PC-9 (cell line): ENCODE data around the gene TNN. TPM values are rescaled to one million over a fixed set of nuclear protein-coding genes. Genes with fewer than 3 reads are reported as not detected.

ENCODE experiments used
- BruUV-seq: library from RNA; stranded (reverse); fragments of 400-500 nt; replicated peaks from 2 replicates; lab custom pipeline; 2021; lab: Mats Ljungman, UMichigan
- CTCF ChIA-PET: fragments of 300-600 bp; sonication (Branson Sonifier 250); formaldehyde crosslinking; loops from one replicate; lab custom pipeline; 2022; ENCODE audit warnings: antibody characterized with exemption; lab: Charles Lee
- POLR2A ChIA-PET: fragments of 300-600 bp; sonication (Branson Sonifier 250); formaldehyde crosslinking; loops from one replicate; lab custom pipeline; 2022; ENCODE audit warnings: antibody characterized with exemption; ENCODE audit not compliant: unreplicated experiment; lab: Charles Lee
- DNase-seq, 2 experiments: peaks; one replicate each; pipeline versions ENCODE4 v3.0.0 to v3.0.0-alpha.2; 2015 to 2022; ENCODE audit warnings: mixed read lengths in 1 of 2
- H2AFZ ChIP-seq: fragments of 200-600 bp; sonication (generic); 2 replicates; pipeline ENCODE4 v1.8.1; 2017; ENCODE audit warnings: antibody characterized with exemption
- H3F3A ChIP-seq: fragments of 200-600 bp; sonication (generic); 2 replicates; pipeline ENCODE4 v1.8.1; 2017; ENCODE audit warnings: antibody characterized with exemption, mild to moderate bottlenecking, low read depth; ENCODE audit not compliant: insufficient read depth
- H3K27ac ChIP-seq: fragments of 200-600 bp; sonication (generic); 2 replicates; pipeline ENCODE4 v1.6.1; 2016; ENCODE audit warnings: mixed run types
- H3K27me3 ChIP-seq: fragments of 200-600 bp; sonication (generic); 2 replicates; pipeline ENCODE4 v1.6.1; 2016; ENCODE audit warnings: low read depth, mixed run types; ENCODE audit not compliant: insufficient read depth
- H3K36me3 ChIP-seq: fragments of 200-600 bp; sonication (generic); 2 replicates; pipeline ENCODE4 v1.6.1; 2016; ENCODE audit warnings: low read depth, mixed run types
- H3K4me1 ChIP-seq: fragments of 200-600 bp; sonication (generic); replicated peaks from 2 replicates; pipeline ENCODE4 v1.6.1; 2016; ENCODE audit warnings: mixed run types; ENCODE audit not compliant: insufficient read depth
- H3K4me2 ChIP-seq: fragments of 200-600 bp; sonication (generic); 2 replicates; pipeline ENCODE4 v1.6.1; 2017; ENCODE audit warnings: mixed run types
- H3K4me3 ChIP-seq: fragments of 200-600 bp; sonication (generic); 2 replicates; pipeline ENCODE4 v1.6.1; 2016; ENCODE audit warnings: mixed run types
- H3K79me2 ChIP-seq: fragments of 200-600 bp; sonication (generic); 2 replicates; pipeline ENCODE4 v1.6.1; 2017; ENCODE audit warnings: low read depth, mixed run types
- H3K9me2 ChIP-seq: fragments of 200-600 bp; sonication (generic); 2 replicates; pipeline ENCODE4 v1.8.1; 2017; ENCODE audit warnings: mild to moderate bottlenecking; ENCODE audit not compliant: insufficient read depth
- H3K9me3 ChIP-seq: fragments of 200-600 bp; sonication (generic); 2 replicates; pipeline ENCODE4 v1.8.1; 2016; ENCODE audit warnings: low read depth; ENCODE audit not compliant: insufficient read depth
- H4K20me1 ChIP-seq: fragments of 200-600 bp; sonication (generic); 2 replicates; pipeline ENCODE4 v1.8.1; 2017; ENCODE audit not compliant: insufficient read depth
- CTCF ChIP-seq: fragments of 200-600 bp; sonication (generic); conservative IDR thresholded peaks from 2 replicates; pipeline ENCODE4 v1.6.1; 2017; ENCODE audit warnings: mixed run types, antibody characterized with exemption, mild to moderate bottlenecking, moderate library complexity
- EZH2 ChIP-seq: fragments of 200-600 bp; sonication (generic); IDR thresholded peaks from 2 replicates; pipeline ENCODE4 v1.8.0; 2017; ENCODE audit warnings: antibody characterized with exemption, low read depth
- intact Hi-C: fragments of 100-400 bp; cut with micrococcal nuclease; formaldehyde crosslinking; loops from one replicate; pipeline ENCODE4 v1.10.0; 2022; ENCODE audit not compliant: unreplicated experiment
- total RNA-seq: library from RNA; stranded (reverse); gene quantifications from 2 replicates; pipeline ENCODE4 v1.2.3, GENCODE V29; 2021

Gene TNN
- total RNA-seq, 1 experiment from 2014 or later = not detected

GRCh38 chr1:175164751-175165150 lies 97.1 kb downstream of the TNN start:
- Histone ChIP-seq H3K9me3 (no peaks in the 10 kb centered on the region), H3K27me3 (no peaks in the 10 kb centered on the region), H3K9me2 (no peaks in the 10 kb centered on the region), H3K4me3 (no peak overlapping the region), H2AFZ (no peak overlapping the region), H3K4me1 (peaks cover 9% of the 10 kb centered on the region), H4K20me1 (no peaks in the 10 kb centered on the region), H3K4me2 (no peak overlapping the region), H3K27ac (no peak overlapping the region), H3K79me2 (no peaks in the 10 kb centered on the region), H3K36me3 (no peaks in the 10 kb centered on the region), H3F3A (peaks cover 10% of the 10 kb centered on the region; the same call in 1 of the 2 replicates)
- CTCF ChIA-PET = no interaction called here
- no peak for DNase-seq
- BruUV-seq = no TSS peak
- POLR2A ChIA-PET = no interaction called here
- intact Hi-C loops = no loop called here
- TF ChIP-seq CTCF (no peak), EZH2 (no peak)

GRCh38 chr1:175166746-175167145 lies 99.1 kb downstream of the TNN start:
- TF ChIP-seq EZH2 = no peak
- TF ChIP-seq CTCF = no peak
- DNase-seq = no peak
- CTCF ChIA-PET = no interaction called here

GRCh38 chr1:175167861-175168260 lies 100.2 kb downstream of the TNN start:
- Histone ChIP-seq H3K79me2 (no peaks in the 10 kb centered on the region), H3K27me3 (no peaks in the 10 kb centered on the region), H4K20me1 (no peaks in the 10 kb centered on the region), H3K9me3 (no peaks in the 10 kb centered on the region), H3K4me1 (peaks cover 14% of the 10 kb centered on the region), H3K9me2 (no peaks in the 10 kb centered on the region), H2AFZ (no peak overlapping the region), H3K4me2 (no peak overlapping the region), H3K36me3 (no peaks in the 10 kb centered on the region), H3F3A (peaks cover 13% of the 10 kb centered on the region; the same call in 1 of the 2 replicates), H3K4me3 (no peak overlapping the region), H3K27ac (no peak overlapping the region)
- TF ChIP-seq EZH2 = no peak
- TF ChIP-seq CTCF = no peak
- no TSS peak for BruUV-seq
- CTCF ChIA-PET = no interaction called here
- POLR2A ChIA-PET = no interaction called here
- no peak for DNase-seq
- intact Hi-C loops = no loop called here

More at GRCh38 chr1:175166746-175167145, 99.1 kb downstream of the TNN start:
- Histone ChIP-seq H2AFZ (no peak overlapping the region), H3K4me1 (peaks cover 14% of the 10 kb centered on the region), H3K27ac (no peak overlapping the region), H3K79me2 (no peaks in the 10 kb centered on the region), H3K9me3 (no peaks in the 10 kb centered on the region), H3K9me2 (no peaks in the 10 kb centered on the region), H3K27me3 (no peaks in the 10 kb centered on the region), H3F3A (peaks cover 13% of the 10 kb centered on the region; the same call in 1 of the 2 replicates), H3K4me2 (no peak overlapping the region), H4K20me1 (no peaks in the 10 kb centered on the region), H3K4me3 (no peak overlapping the region), H3K36me3 (no peaks in the 10 kb centered on the region)
- BruUV-seq = no TSS peak
- intact Hi-C loops = no loop called here
- POLR2A ChIA-PET = no interaction called here
